ENCODE measurements around the gene AUTS2. TPM values are rescaled to one million over a fixed set of nuclear protein-coding genes. Genes with fewer than 3 reads are reported as not detected.
A peak's percentile ranks its signal among the peaks of the same experiment; 100 is the strongest.

AUTS2 gene
- total and polyA plus RNA-seq, 11 donors, result 3.4 to 14.0 (median 7.3) TPM

DNA sequence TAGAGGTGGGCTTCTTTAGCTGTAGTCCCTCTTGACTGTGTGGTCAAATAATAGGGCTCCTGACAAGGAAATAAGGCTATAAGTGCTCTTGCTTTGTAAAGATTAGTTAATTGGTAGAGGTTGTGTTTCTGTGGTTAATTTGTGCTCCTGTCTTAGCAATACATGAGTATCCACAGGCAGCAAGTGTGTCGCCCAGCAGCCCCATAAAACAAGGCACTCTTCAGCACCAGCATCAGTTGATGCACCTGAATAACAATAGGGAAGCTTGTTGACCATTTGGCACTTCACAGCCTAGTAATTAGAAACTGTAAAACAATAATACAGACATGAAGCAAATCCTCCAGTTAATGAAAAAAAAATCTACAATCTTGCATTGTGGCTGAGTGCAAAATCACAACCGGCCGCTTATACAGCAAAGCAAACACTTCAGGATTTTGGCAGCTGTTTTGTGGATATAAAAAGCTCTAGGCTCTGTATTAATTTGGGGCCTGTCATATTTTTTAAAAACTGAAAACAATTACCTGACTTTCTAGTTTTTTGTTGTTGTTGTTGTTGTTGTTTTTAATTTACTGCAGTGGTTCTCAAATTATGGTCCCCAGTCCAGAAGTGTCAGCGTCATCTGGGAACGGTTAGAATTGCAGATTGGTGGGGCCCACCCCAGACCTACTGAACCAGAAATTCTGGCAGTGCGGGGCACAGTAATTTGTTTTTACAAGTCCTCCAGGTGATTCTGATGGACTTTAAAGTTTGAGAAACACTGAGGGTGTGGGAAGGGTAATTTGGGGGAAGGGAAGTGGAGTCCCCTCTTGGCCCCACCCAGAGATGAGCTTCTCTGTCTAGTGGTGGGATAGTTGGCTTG lies 56.8 kb downstream of the AUTS2 start:
- intact Hi-C loops (cut with DNase I), result loop anchor here in 2 of 10 donors (5.0 kb wide), 1 partner anchor 53 kb away; no protein-coding TSS in a partner anchor
- 67 to 73% (median 68%) methylated on average over 6 of the region's 6 CpGs for WGBS, 4 donors
- peak overlapping the region in 6 of 12 donors; percentile 2 to 36 (median 9) for H3K27ac ChIP-seq
- H3K9me3 ChIP-seq, result no peaks in the 10 kb centered on the region
- DNase-seq (no peak), ATAC-seq (no peak)
- no peaks in the 10 kb centered on the region for H3K36me3 ChIP-seq
- H3K4me3 ChIP-seq, result no peak overlapping the region
- H3K27me3 ChIP-seq, result no peaks in the 10 kb centered on the region
- peaks cover 0 to 45% (median 24%) of the 10 kb centered on the region in 12 donors for H3K4me1 ChIP-seq
- no peak for TF ChIP-seq CTCF (IDR thresholded peaks at IDR 0.05)
- TF ChIP-seq POLR2A (IDR thresholded peaks at IDR 0.05), result no peak

- no peaks in the 10 kb centered on the region for H3K27me3 ChIP-seq
- H3K9me3 ChIP-seq, result no peaks in the 10 kb centered on the region
- ATAC-seq (no peak), DNase-seq (no peak)
- H3K4me1 ChIP-seq, result peaks cover 0 to 46% (median 24%) of the 10 kb centered on the region in 12 donors
- 86 to 90% (median 89%) methylated on average over 2 of the region's 2 CpGs for WGBS, 4 donors
- intact Hi-C loops (cut with DNase I), result loop anchor here in 1 of 10 donors (5.0 kb wide), 1 partner anchor 54 kb away; no protein-coding TSS in a partner anchor
- H3K36me3 ChIP-seq, result no peaks in the 10 kb centered on the region
- peak overlapping the region in 6 of 12 donors; percentile 2 to 57 (median 28) for H3K27ac ChIP-seq
- TF ChIP-seq POLR2A (IDR thresholded peaks at IDR 0.05) (no peak), CTCF (IDR thresholded peaks at IDR 0.05) (no peak)
- no peak overlapping the region for H3K4me3 ChIP-seq
Measured at GRCh38 chr7:69656077-69656476, 57.8 kb downstream of the AUTS2 start.

DNA sequence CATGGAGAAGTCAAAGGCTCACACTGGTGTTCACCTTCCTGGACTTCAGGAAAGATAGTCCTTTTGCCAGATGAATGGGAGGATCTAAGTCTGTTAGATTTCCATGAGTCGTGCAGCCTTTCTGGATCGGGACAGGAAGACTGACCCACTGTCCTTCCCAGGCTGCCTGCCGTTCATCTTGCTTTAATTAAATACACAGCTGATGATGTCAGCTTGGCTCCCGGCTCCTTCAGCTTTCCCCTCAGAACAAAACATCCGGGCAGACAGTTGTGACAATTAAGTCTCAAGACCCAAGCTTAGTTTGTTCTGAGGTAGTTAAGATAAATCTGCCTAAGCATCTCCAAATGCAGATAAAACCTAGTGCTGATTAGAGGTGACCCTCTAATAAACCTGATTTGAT lies 58.6 kb downstream of the AUTS2 start:
- H3K4me1 ChIP-seq, result peaks cover 0 to 46% (median 24%) of the 10 kb centered on the region in 12 donors
- no peaks in the 10 kb centered on the region for H3K27me3 ChIP-seq
- H3K9me3 ChIP-seq, result no peaks in the 10 kb centered on the region
- no peak overlapping the region for H3K4me3 ChIP-seq
- intact Hi-C loops (cut with DNase I), result loop anchor here in 1 of 10 donors (5.0 kb wide), 1 partner anchor 55 kb away; no protein-coding TSS in a partner anchor
- ATAC-seq (peak; percentile 62 to 94 (median 74)), DNase-seq (peak in 4 of 5 donors; percentile 65 to 72 (median 70))
- H3K27ac ChIP-seq, result peak overlapping the region in 10 of 12 donors; percentile 8 to 68 (median 42)
- no peaks in the 10 kb centered on the region for H3K36me3 ChIP-seq
- TF ChIP-seq CTCF (IDR thresholded peaks at IDR 0.05) (no peak), POLR2A (IDR thresholded peaks at IDR 0.05) (no peak)
- 34 to 48% (median 41%) methylated on average over 5 of the region's 5 CpGs for WGBS, 4 donors

DNA sequence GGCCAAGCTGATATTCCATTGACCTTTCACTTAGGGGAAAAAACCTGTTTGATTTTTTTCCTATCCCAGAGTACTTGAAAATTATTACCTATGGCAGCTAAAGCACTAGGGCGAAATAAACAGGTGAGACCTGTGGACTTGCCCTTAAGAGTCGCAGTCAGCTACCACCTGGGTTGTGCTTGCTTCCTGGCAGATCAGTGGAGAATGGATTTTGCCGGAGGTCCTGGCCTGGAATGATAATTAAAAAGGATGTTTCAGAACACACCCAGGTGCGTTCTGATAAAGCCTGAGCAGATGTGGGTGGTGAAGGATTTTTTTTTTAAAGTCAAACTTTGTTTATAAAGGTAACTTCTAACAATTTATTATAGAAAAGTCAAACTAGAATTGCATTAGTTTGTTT lies 59.1 kb downstream of the AUTS2 start:
- H3K4me1 ChIP-seq, result peaks cover 0 to 46% (median 24%) of the 10 kb centered on the region in 12 donors
- intact Hi-C loops (cut with DNase I), result loop anchor here in 1 of 10 donors (5.0 kb wide), 1 partner anchor 55 kb away; no protein-coding TSS in a partner anchor
- no peak for ATAC-seq
- TF ChIP-seq CTCF (IDR thresholded peaks at IDR 0.05) (no peak), POLR2A (IDR thresholded peaks at IDR 0.05) (no peak)
- H3K9me3 ChIP-seq, result no peaks in the 10 kb centered on the region
- WGBS, 4 donors, result 60 to 76% (median 63%) methylated on average over 4 of the region's 4 CpGs
- H3K27ac ChIP-seq, result peak overlapping the region in 8 of 12 donors; percentile 8 to 68 (median 45)
- DNase-seq, result no peak
- no peaks in the 10 kb centered on the region for H3K36me3 ChIP-seq
- H3K27me3 ChIP-seq, result no peaks in the 10 kb centered on the region
- no peak overlapping the region for H3K4me3 ChIP-seq
